Measurements from ENCODE around the gene CAPN2. TPM values are rescaled to one million over a fixed set of nuclear protein-coding genes. Genes with fewer than 3 reads are reported as not detected.
A peak's percentile ranks its signal among the peaks of the same experiment; 100 is the strongest.
"Not testable (repeated sequence)": the region's sequence is repeated elsewhere in the genome, so short reads cannot be mapped to it uniquely, and the experiment has no call there.

The CAPN2 gene
- total and polyA plus RNA-seq, 4 donors = 99.8 to 213 (median 199) TPM

DNA sequence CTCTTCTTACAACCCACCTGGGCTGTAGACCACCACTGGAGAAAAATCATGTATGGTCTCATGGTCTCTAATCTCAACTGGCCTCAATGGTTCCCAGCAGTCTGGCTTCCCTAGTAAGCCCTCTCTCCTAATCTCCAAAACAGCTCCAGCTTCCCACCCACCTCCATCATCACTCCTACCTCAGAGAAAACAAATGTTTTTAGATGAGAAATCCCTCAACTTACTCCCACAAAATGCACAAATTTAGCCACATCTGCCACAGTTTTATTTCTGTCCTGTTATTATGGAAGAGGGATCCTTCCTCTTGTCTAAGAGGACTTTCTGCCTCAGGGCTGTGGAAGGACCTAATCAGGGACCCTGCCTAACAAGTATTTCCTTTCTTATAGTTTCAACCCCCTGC, 101.3 kb downstream of the CAPN2 start:
- H3K4me1 ChIP-seq (ENCODE audit: control insufficient read depth in 1 of 2, insufficient read depth in 2 of 2, low read length in 2 of 2) = peaks cover 0 to 6% of the 10 kb centered on the region in 2 donors
- no peak overlapping the region for H3K4me3 ChIP-seq (ENCODE audit: low read length in 2 of 2)
- no peaks in the 10 kb centered on the region for H3K27me3 ChIP-seq (ENCODE audit: control insufficient read depth in 1 of 2, insufficient read depth in 2 of 2, low read length in 1 of 2)
- ATAC-seq (ENCODE audit: low FRiP score) = no peak
- H3K36me3 ChIP-seq (ENCODE audit: control insufficient read depth in 1 of 2, insufficient read depth in 2 of 2, low read length in 1 of 2) = peaks cover 1 to 3% of the 10 kb centered on the region in 2 donors
- H3K27ac ChIP-seq (ENCODE audit: low read depth in 1 of 2, low read length in 2 of 2) = no peak overlapping the region
- no peaks in the 10 kb centered on the region for H3K9me3 ChIP-seq (ENCODE audit: control insufficient read depth, low read length)
- DNase-seq = no peak
- intact Hi-C loops (cut with DNase I) = loop anchor here in 1 of 2 donors (5.0 kb wide), 1 partner anchor 34 kb away; the partner anchor contains the start of gene TP53BP2

DNA sequence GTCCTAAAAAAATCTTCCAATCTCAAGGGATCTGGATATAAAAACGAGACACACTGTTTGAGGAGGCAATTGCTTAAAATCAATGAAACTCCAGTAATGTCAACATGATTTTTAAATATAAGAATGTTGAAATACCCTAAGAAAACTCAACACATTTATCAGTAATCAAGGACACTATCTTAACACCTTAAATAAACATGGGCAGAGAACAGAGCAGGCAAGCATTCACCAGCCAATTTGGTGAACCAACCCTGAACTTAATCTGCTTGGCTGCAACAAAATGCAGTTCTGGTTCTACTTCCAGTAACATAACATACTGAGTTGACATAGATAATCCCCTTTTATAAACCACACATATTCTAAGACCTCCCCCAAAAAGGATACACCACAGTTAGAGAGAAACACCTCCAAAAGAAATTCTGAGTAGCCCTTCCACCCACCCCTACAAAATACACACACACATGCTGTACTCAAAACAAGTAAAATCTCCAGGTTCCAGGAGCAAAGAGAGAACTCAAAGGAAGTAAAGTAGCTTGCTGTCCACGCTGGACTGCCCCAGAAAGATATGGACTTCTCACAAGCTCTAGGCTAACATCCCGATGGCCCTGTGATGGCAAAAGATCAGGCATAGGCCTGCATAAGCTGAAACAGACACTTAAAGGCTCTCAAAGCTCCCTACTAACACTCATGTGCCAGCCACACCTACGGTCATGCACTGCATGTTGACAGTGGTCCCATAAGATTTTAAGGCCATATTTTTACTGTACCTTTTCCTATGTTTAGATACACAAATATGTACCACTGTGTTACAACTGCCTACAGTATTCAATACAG, 102.9 kb downstream of the CAPN2 start:
- no peak for ATAC-seq (ENCODE audit: low FRiP score)
- intact Hi-C loops (cut with DNase I) = no loop called here
- Histone ChIP-seq H3K4me3 (ENCODE audit: low read length in 2 of 2) (no peak overlapping the region), H3K27ac (ENCODE audit: low read depth in 1 of 2, low read length in 2 of 2) (peak overlapping the region in 1 of 2 donors; percentile 51), H3K9me3 (ENCODE audit: control insufficient read depth, low read length) (no peaks in the 10 kb centered on the region), H3K36me3 (ENCODE audit: control insufficient read depth in 1 of 2, insufficient read depth in 2 of 2, low read length in 1 of 2) (peaks cover 1 to 3% of the 10 kb centered on the region in 2 donors), H3K27me3 (ENCODE audit: control insufficient read depth in 1 of 2, insufficient read depth in 2 of 2, low read length in 1 of 2) (no peaks in the 10 kb centered on the region), H3K4me1 (ENCODE audit: control insufficient read depth in 1 of 2, insufficient read depth in 2 of 2, low read length in 2 of 2) (peaks cover 0 to 13% of the 10 kb centered on the region in 2 donors)
- 26 to 30% methylated on average over 4 of the region's 4 CpGs for WGBS, 2 donors
- DNase-seq = no peak

DNA sequence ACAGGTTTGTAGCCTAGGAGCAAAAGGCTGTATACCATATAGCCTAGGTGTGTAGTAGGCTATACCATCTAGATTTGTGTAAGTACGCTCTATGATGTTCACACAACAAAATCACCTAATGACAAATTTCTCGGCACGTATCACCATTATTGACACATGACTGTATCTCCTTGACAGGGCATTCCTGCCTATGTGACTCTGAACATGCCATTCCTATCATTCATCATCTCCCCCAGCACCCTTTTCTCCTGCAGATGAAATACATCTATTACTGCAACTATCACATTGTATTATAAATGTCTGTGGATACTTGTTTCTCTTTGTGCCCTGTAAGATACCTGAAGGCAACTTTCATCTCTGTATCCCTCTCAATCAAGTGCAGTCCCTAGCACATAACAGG, 103.5 kb downstream of the CAPN2 start:
- ATAC-seq (ENCODE audit: low FRiP score) = no peak
- intact Hi-C loops (cut with DNase I) = no loop called here

DNA sequence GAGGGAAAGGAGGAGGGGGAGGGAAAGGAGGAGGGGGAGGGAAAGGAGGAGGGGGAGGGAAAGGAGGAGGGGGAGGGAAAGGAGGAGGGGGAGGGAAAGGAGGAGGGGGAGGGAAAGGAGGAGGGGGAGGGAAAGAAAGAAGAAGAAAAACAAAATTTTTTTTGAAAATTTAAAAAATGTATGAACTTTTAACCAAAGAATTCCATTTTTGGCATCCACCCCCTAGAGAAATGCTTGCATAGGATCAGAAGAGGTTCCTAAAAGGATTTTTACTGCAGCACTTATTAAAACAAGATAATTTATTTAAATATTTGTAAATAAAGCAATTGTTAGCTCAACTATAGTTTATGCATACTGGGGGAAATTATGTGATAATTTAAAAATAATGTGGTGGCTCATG, 104.9 kb downstream of the CAPN2 start:
- H3K36me3 ChIP-seq (ENCODE audit: control insufficient read depth in 1 of 2, insufficient read depth in 2 of 2, low read length in 1 of 2); H3K4me3 ChIP-seq (ENCODE audit: low read length in 2 of 2); intact Hi-C loops (cut with DNase I); ATAC-seq (ENCODE audit: low FRiP score); H3K27me3 ChIP-seq (ENCODE audit: control insufficient read depth in 1 of 2, insufficient read depth in 2 of 2, low read length in 1 of 2); DNase-seq; H3K27ac ChIP-seq (ENCODE audit: low read depth in 1 of 2, low read length in 2 of 2); H3K9me3 ChIP-seq (ENCODE audit: control insufficient read depth, low read length): not testable (repeated sequence)
- peaks cover 0 to 17% of the 10 kb centered on the region in 2 donors for H3K4me1 ChIP-seq (ENCODE audit: control insufficient read depth in 1 of 2, insufficient read depth in 2 of 2, low read length in 2 of 2)

More for the DNA sequence above, 103.5 kb downstream of the CAPN2 start:
- Histone ChIP-seq H3K9me3 (ENCODE audit: control insufficient read depth, low read length) (no peaks in the 10 kb centered on the region), H3K27me3 (ENCODE audit: control insufficient read depth in 1 of 2, insufficient read depth in 2 of 2, low read length in 1 of 2) (no peaks in the 10 kb centered on the region), H3K36me3 (ENCODE audit: control insufficient read depth in 1 of 2, insufficient read depth in 2 of 2, low read length in 1 of 2) (peaks cover 3 to 5% of the 10 kb centered on the region in 2 donors), H3K4me3 (ENCODE audit: low read length in 2 of 2) (no peak overlapping the region), H3K27ac (ENCODE audit: low read depth in 1 of 2, low read length in 2 of 2) (no peak overlapping the region), H3K4me1 (ENCODE audit: control insufficient read depth in 1 of 2, insufficient read depth in 2 of 2, low read length in 2 of 2) (peaks cover 0 to 17% of the 10 kb centered on the region in 2 donors)
- WGBS, 2 donors = 41 to 52% methylated on average over 3 of the region's 3 CpGs
- DNase-seq = no peak

DNA sequence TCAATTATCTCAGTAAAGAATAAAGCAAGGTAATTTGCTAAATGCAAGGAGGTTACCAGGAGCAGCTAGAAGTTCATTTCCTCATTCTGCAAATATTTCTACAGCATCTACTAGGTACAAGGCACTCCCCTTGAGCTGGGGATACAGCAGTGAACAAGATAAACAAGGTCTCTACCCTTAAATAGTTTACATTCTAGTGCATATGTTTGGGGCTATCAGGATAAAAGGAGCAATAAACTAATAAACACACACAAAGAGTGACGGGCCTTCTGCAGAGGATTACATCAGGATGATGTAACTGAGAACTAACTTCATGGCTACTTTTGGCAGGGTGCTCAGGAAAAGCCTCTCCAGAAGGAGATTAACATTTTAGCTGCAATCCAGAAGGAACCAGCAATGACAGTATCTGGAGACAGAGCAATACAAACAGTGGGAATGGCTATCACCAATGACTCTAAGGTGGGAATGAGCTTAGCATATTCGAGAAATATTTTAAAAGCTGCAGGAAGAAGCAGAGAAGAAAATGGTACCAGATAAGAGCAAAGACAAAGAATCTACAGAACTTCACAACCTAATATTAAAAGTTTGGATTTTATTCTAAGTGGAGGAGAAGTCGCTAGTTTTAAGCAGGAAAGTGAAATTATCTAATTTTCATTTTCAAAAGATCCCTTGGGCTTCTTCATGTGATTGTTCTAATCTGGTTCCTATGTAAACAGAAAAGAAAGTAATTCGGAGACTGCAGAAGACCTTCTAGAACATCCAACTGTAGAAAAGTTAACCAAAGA, 107.6 kb downstream of the CAPN2 start:
- peaks cover 0 to 4% of the 10 kb centered on the region in 2 donors for H3K36me3 ChIP-seq (ENCODE audit: control insufficient read depth in 1 of 2, insufficient read depth in 2 of 2, low read length in 1 of 2)
- no peaks in the 10 kb centered on the region for H3K9me3 ChIP-seq (ENCODE audit: control insufficient read depth, low read length)
- H3K4me1 ChIP-seq (ENCODE audit: control insufficient read depth in 1 of 2, insufficient read depth in 2 of 2, low read length in 2 of 2) = peaks cover 0 to 14% of the 10 kb centered on the region in 2 donors
- no peaks in the 10 kb centered on the region for H3K27me3 ChIP-seq (ENCODE audit: control insufficient read depth in 1 of 2, insufficient read depth in 2 of 2, low read length in 1 of 2)
- H3K27ac ChIP-seq (ENCODE audit: low read depth in 1 of 2, low read length in 2 of 2) = no peak overlapping the region
- peak; percentile 83 for ATAC-seq (ENCODE audit: low FRiP score)
- intact Hi-C loops (cut with DNase I) = no loop called here
- WGBS, 2 donors = 9 to 16% methylated on average over 4 of the region's 4 CpGs
- no peak for DNase-seq
- no peak overlapping the region for H3K4me3 ChIP-seq (ENCODE audit: low read length in 2 of 2)

DNA sequence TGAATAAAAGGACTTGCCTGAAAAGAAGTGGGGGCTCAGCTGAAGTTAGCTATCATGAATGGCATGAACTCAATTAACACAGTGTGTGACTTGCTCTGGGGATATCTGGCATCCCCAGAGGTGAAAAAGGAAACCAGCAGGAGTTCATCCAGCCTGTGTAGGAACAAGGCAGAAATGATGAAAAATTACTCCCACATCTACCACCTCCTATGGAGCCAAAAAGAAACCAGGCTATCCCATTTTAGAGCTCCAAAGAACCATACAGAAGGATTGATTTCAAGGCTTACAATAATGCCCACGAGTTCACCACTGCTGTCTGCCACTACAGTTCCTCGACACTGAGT, 108.1 kb downstream of the CAPN2 start:
- Histone ChIP-seq H3K4me3 (ENCODE audit: low read length in 2 of 2) (no peak overlapping the region), H3K4me1 (ENCODE audit: control insufficient read depth in 1 of 2, insufficient read depth in 2 of 2, low read length in 2 of 2) (peaks cover 0 to 14% of the 10 kb centered on the region in 2 donors), H3K36me3 (ENCODE audit: control insufficient read depth in 1 of 2, insufficient read depth in 2 of 2, low read length in 1 of 2) (peaks cover 0 to 4% of the 10 kb centered on the region in 2 donors), H3K9me3 (ENCODE audit: control insufficient read depth, low read length) (no peaks in the 10 kb centered on the region), H3K27me3 (ENCODE audit: control insufficient read depth in 1 of 2, insufficient read depth in 2 of 2, low read length in 1 of 2) (no peaks in the 10 kb centered on the region), H3K27ac (ENCODE audit: low read depth in 1 of 2, low read length in 2 of 2) (peak overlapping the region in 1 of 2 donors; percentile 75)
- DNase-seq = no peak
- intact Hi-C loops (cut with DNase I) = no loop called here
- no peak for ATAC-seq (ENCODE audit: low FRiP score)
- 51 to 57% methylated on average over 2 of the region's 2 CpGs for WGBS, 2 donors

DNA sequence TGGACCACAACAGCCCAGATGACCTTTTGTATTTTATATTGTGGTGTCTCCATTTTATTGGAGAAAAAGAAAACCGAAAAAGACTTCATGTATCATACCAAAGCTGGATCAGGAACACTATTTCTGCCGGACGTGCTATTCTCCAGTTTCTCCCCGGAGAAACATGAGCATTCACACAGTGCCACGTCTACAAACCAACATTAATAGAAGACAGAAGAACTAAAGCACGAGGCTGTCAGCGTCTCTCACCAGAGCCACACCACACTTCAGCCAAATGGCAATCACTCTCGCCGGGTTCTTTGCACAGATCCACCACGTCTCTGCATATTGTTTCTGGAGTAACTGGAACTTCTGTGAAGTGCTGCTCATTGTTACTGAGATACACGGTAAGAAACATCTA, 108.6 kb downstream of the CAPN2 start:
- Histone ChIP-seq H3K9me3 (ENCODE audit: control insufficient read depth, low read length) (no peaks in the 10 kb centered on the region), H3K4me3 (ENCODE audit: low read length in 2 of 2) (no peak overlapping the region), H3K27me3 (ENCODE audit: control insufficient read depth in 1 of 2, insufficient read depth in 2 of 2, low read length in 1 of 2) (no peaks in the 10 kb centered on the region), H3K27ac (ENCODE audit: low read depth in 1 of 2, low read length in 2 of 2) (peak overlapping the region in 1 of 2 donors; percentile 63), H3K36me3 (ENCODE audit: control insufficient read depth in 1 of 2, insufficient read depth in 2 of 2, low read length in 1 of 2) (peaks cover 0 to 4% of the 10 kb centered on the region in 2 donors), H3K4me1 (ENCODE audit: control insufficient read depth in 1 of 2, insufficient read depth in 2 of 2, low read length in 2 of 2) (peaks cover 0 to 16% of the 10 kb centered on the region in 2 donors)
- no peak for DNase-seq
- no peak for ATAC-seq (ENCODE audit: low FRiP score)
- intact Hi-C loops (cut with DNase I) = no loop called here
- 15 to 18% methylated on average over 11 of the region's 11 CpGs for WGBS, 2 donors

DNA sequence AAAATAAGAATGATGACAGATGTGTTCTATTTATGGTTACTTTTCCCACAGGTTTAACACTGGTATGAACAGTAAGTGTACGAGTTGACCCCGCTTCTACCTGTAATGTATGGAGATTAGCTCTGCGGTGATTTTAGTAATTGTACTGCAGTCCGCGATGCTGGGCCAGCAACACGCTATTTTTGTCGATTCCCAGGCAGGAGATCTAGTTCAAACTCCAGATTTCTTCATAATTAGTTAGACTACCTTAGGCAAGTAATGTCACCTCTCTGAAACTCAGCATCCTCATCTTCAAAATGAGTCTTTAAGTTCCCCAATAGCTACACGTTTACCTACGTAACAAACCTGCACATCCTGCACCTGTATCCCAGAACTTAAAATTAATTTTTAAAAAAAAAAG, 111.9 kb downstream of the CAPN2 start:
- Histone ChIP-seq H3K9me3 (ENCODE audit: control insufficient read depth, low read length) (no peaks in the 10 kb centered on the region), H3K4me3 (ENCODE audit: low read length in 2 of 2) (no peak overlapping the region), H3K27ac (ENCODE audit: low read depth in 1 of 2, low read length in 2 of 2) (no peak overlapping the region), H3K36me3 (ENCODE audit: control insufficient read depth in 1 of 2, insufficient read depth in 2 of 2, low read length in 1 of 2) (peaks cover 0 to 4% of the 10 kb centered on the region in 2 donors), H3K27me3 (ENCODE audit: control insufficient read depth in 1 of 2, insufficient read depth in 2 of 2, low read length in 1 of 2) (no peaks in the 10 kb centered on the region), H3K4me1 (ENCODE audit: control insufficient read depth in 1 of 2, insufficient read depth in 2 of 2, low read length in 2 of 2) (peaks cover 0 to 24% of the 10 kb centered on the region in 2 donors)
- ATAC-seq (ENCODE audit: low FRiP score) (no peak), DNase-seq (no peak)
- intact Hi-C loops (cut with DNase I) = no loop called here
- 80 to 81% methylated on average over 9 of the region's 9 CpGs for WGBS, 2 donors

Measured in aorta (tissue), 5 donors.